ENCODE results near the gene MAPK8.

The MAPK8 gene

DNA sequence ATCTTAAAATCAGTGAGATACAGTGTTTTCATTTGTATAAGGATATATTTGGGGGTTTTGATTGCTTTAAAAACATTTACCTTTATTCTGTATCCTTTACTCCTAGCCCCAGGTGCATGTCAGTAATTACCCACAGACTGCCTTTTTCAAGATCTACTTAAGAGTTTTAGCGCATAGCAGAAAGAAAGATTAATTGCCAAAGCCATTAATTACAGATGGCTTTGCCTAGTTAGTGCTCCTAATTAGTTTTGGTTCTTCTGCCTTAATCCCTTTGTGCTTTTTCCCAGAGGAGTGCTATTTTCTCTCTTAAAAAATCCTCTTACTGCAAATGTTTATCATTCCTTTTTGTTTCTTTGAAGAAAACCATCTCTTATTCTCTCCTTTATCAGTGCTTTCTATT is 122.8 kb downstream of the MAPK8 start:
- Mint-ChIP-seq H3K9me3 (no peaks in the 10 kb centered on the region), H3K4me1 (no peaks in the 10 kb centered on the region), H3K27ac (no peak overlapping the region), H3K36me3 (peaks cover 57% of the 10 kb centered on the region), H3K4me3 (no peak overlapping the region)
- DNase-seq (ENCODE audit: low spot score in 2 of 2) (no peak), ATAC-seq (no peak)

DNA sequence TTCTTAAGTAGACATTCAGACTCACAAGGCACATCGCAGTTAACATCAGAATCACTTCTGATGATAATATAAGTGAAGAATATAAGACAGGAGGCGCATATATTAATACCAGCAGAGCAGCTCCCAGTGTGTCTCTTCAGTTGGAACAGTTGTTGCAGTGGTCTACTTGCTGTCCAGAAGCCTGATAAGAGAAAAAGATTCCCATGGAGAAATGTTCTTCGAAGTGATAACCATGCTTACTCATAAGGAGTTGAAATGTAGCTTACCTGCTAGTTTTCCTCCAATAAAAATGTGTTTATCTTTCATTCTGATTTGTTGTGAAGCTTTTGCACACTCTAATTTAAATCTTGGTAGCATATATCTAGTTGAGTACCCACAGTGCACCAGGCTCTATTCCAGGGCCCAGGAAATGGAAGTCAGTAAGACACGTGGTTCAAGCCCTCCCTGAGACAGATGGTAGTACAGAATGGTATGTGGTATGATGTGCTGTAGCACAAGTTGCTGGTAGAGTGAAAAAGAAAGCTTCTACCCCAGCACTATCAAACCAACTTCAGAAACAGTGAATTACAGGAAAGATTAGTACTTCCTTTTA is 124.0 kb downstream of the MAPK8 start:
- no peak for ATAC-seq
- peaks cover 51% of the 10 kb centered on the region for H3K36me3 Mint-ChIP-seq
- no peaks in the 10 kb centered on the region for H3K9me3 Mint-ChIP-seq
- H3K4me3 Mint-ChIP-seq, result no peak overlapping the region
- no peaks in the 10 kb centered on the region for H3K4me1 Mint-ChIP-seq
- H3K27ac Mint-ChIP-seq, result no peak overlapping the region
- no peak for DNase-seq (ENCODE audit: low spot score in 2 of 2)

DNA sequence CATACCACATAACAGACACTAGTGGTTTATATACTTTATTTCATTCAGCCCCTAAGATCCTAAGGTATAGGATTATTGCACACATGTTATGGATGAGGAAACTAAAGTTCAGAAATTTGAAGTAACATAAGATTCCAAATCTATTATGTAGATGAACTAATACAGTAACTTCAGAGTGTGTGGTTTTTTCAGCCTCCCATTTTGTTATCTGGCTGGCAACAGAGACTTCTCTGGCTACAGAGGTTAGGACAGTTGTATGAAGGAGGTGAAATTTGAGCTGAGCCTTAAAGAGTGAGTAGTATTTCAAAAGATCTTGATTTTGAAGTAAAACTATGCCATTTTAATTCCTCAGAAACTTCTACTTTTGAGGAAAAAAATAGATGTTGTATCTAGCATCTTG is 125.4 kb downstream of the MAPK8 start:
- Mint-ChIP-seq H3K9me3 (no peaks in the 10 kb centered on the region), H3K36me3 (peaks cover 39% of the 10 kb centered on the region), H3K27ac (no peak overlapping the region), H3K4me3 (no peak overlapping the region), H3K4me1 (no peaks in the 10 kb centered on the region)
- DNase-seq (ENCODE audit: low spot score in 2 of 2), result no peak
- ATAC-seq, result no peak

DNA sequence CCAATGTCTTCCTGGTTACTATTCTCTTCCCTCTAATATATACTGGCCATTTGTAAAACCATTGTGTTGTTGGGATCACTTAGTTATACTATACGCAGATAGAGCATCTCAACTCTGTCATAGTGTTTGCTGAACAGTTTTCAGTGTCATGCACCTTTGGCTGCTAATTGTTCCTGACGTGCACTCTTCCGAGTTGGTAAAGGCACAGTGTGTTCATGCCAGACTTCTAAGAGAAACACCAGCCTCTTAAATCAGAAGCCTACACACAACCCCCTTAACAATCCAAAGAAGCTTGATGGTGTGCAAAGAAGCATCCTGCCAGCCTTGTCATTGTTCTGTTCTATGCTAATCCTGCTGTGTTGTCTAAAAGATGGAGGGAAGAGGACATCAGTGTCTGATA is 131.1 kb downstream of the MAPK8 start:
- H3K9me3 Mint-ChIP-seq, result no peaks in the 10 kb centered on the region
- H3K27ac Mint-ChIP-seq, result no peak overlapping the region
- no peak for DNase-seq (ENCODE audit: low spot score in 2 of 2)
- no peaks in the 10 kb centered on the region for H3K4me1 Mint-ChIP-seq
- no peak overlapping the region for H3K4me3 Mint-ChIP-seq
- ATAC-seq, result no peak
- H3K36me3 Mint-ChIP-seq, result no peaks in the 10 kb centered on the region

DNA sequence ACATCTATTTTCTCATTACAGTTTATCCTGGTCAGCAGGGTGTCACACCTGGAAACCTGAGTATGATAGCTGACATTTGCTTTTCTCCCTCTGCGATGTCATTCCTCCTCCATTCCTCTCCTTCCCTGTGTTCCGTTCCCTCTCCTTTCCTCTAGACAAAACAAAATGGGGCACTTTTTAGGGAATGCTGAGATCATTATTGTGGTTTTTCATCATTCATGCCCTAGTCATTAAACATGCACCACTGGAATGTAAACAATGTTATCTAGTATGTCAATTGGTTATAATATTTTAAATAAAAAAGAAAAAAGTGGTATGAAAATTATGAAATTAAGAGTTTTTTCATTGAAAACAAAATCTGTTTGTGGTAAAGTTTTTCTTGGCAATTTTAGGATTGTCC is 132.6 kb downstream of the MAPK8 start:
- no peak overlapping the region for H3K4me3 Mint-ChIP-seq
- DNase-seq (ENCODE audit: low spot score in 2 of 2) (no peak), ATAC-seq (no peak)
- no peaks in the 10 kb centered on the region for H3K4me1 Mint-ChIP-seq
- no peak overlapping the region for H3K27ac Mint-ChIP-seq
- no peaks in the 10 kb centered on the region for H3K36me3 Mint-ChIP-seq
- no peaks in the 10 kb centered on the region for H3K9me3 Mint-ChIP-seq

- Mint-ChIP-seq H3K4me1 (no peaks in the 10 kb centered on the region), H3K36me3 (no peaks in the 10 kb centered on the region), H3K27ac (no peak overlapping the region), H3K4me3 (no peak overlapping the region), H3K9me3 (no peaks in the 10 kb centered on the region)
- no peak for DNase-seq (ENCODE audit: low spot score in 2 of 2)
- no peak for ATAC-seq
Measured at GRCh38 chr10:48439581-48440041, 133.1 kb downstream of the MAPK8 start.

- Mint-ChIP-seq H3K27ac (no peak overlapping the region), H3K36me3 (no peaks in the 10 kb centered on the region), H3K4me1 (no peaks in the 10 kb centered on the region), H3K9me3 (no peaks in the 10 kb centered on the region), H3K4me3 (no peak overlapping the region)
- no peak for ATAC-seq
- DNase-seq (ENCODE audit: low spot score in 2 of 2), result no peak
Measured at GRCh38 chr10:48440771-48441170, 134.3 kb downstream of the MAPK8 start.

- no peaks in the 10 kb centered on the region for H3K36me3 Mint-ChIP-seq
- no peak overlapping the region for H3K4me3 Mint-ChIP-seq
- H3K9me3 Mint-ChIP-seq, result no peaks in the 10 kb centered on the region
- peak overlapping the region; percentile 40 for H3K27ac Mint-ChIP-seq
- ATAC-seq (peak; percentile 20), DNase-seq (ENCODE audit: low spot score in 2 of 2) (no peak)
- H3K4me1 Mint-ChIP-seq, result peaks cover 5% of the 10 kb centered on the region
Measured at GRCh38 chr10:48442090-48442808, 135.8 kb downstream of the MAPK8 start.

GRCh38 chr10:48442809-48443177 is 136.3 kb downstream of the MAPK8 start:
- Mint-ChIP-seq H3K4me3 (no peak overlapping the region), H3K27ac (peak overlapping the region; percentile 40), H3K4me1 (peaks cover 10% of the 10 kb centered on the region), H3K36me3 (no peaks in the 10 kb centered on the region), H3K9me3 (no peaks in the 10 kb centered on the region)
- DNase-seq (ENCODE audit: low spot score in 2 of 2) (no peak), ATAC-seq (no peak)

GRCh38 chr10:48444266-48444665 is 137.8 kb downstream of the MAPK8 start:
- no peaks in the 10 kb centered on the region for H3K9me3 Mint-ChIP-seq
- DNase-seq (ENCODE audit: low spot score in 2 of 2), result no peak
- peaks cover 11% of the 10 kb centered on the region for H3K4me1 Mint-ChIP-seq
- ATAC-seq, result no peak
- H3K27ac Mint-ChIP-seq, result no peak overlapping the region
- H3K36me3 Mint-ChIP-seq, result no peaks in the 10 kb centered on the region
- H3K4me3 Mint-ChIP-seq, result no peak overlapping the region

- DNase-seq (ENCODE audit: low spot score in 2 of 2) (peak in 1 of 2 donors; percentile 45), ATAC-seq (no peak)
- H3K9me3 Mint-ChIP-seq, result no peaks in the 10 kb centered on the region
- H3K4me3 Mint-ChIP-seq, result no peak overlapping the region
- no peak overlapping the region for H3K27ac Mint-ChIP-seq
- H3K36me3 Mint-ChIP-seq, result no peaks in the 10 kb centered on the region
- H3K4me1 Mint-ChIP-seq, result peaks cover 11% of the 10 kb centered on the region
Measured at GRCh38 chr10:48444861-48445841, 138.7 kb downstream of the MAPK8 start.

DNA sequence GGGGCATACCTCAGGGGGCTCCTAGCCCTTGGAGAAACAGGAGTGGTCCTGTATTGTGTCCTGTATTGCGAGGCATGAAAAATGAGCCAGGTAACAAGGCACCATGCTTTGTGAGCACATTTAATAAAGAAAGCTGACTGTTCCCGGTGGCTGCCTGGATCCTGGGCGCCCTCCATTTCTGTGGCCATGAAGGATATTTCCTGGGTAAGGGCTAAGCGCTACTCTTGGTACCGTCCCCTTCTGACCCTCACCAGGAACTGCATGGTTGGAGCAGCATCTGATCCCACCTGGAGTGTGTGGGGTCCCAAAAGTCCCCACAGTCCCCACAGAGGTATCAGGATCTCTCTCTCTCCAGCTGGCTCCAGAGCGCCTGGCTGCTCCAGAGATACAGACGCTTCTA is 139.5 kb downstream of the MAPK8 start:
- H3K36me3 Mint-ChIP-seq, result no peaks in the 10 kb centered on the region
- no peaks in the 10 kb centered on the region for H3K9me3 Mint-ChIP-seq
- ATAC-seq (no peak), DNase-seq (ENCODE audit: low spot score in 2 of 2) (no peak)
- peaks cover 11% of the 10 kb centered on the region for H3K4me1 Mint-ChIP-seq
- no peak overlapping the region for H3K4me3 Mint-ChIP-seq
- no peak overlapping the region for H3K27ac Mint-ChIP-seq

DNA sequence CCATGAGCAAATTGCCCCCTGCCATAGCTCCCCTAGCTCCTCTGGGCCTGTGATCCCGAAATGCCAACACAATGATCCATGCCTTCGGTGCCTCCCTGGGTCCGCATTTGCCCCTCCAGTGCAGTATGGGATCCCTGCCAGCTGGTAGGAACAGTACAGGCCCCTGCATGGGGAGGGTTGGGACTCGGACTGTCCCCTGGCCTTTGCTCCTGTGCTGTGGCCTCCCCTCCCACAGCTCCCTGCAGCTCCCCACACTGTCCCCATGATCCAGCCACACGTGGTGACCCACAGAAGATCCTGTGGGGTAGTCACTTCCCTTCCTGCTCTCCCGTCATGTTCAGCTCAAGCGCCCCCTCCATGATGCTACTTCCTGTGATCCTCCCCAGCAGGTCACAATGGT is 140.3 kb downstream of the MAPK8 start:
- Mint-ChIP-seq H3K4me1 (peaks cover 11% of the 10 kb centered on the region), H3K9me3 (no peaks in the 10 kb centered on the region), H3K27ac (no peak overlapping the region), H3K36me3 (no peaks in the 10 kb centered on the region), H3K4me3 (no peak overlapping the region)
- DNase-seq (ENCODE audit: low spot score in 2 of 2) (peak in 1 of 2 donors; percentile 41), ATAC-seq (no peak)

- Mint-ChIP-seq H3K27ac (no peak overlapping the region), H3K4me1 (peaks cover 11% of the 10 kb centered on the region), H3K4me3 (no peak overlapping the region), H3K36me3 (no peaks in the 10 kb centered on the region), H3K9me3 (no peaks in the 10 kb centered on the region)
- ATAC-seq (no peak), DNase-seq (ENCODE audit: low spot score in 2 of 2) (no peak)
Measured at GRCh38 chr10:48447356-48448215, 141.1 kb downstream of the MAPK8 start.

GRCh38 chr10:48448796-48449195 is 142.3 kb downstream of the MAPK8 start:
- no peaks in the 10 kb centered on the region for H3K9me3 Mint-ChIP-seq
- H3K4me3 Mint-ChIP-seq, result no peak overlapping the region
- DNase-seq (ENCODE audit: low spot score in 2 of 2), result peak in 1 of 2 donors; percentile 33
- no peak overlapping the region for H3K27ac Mint-ChIP-seq
- H3K36me3 Mint-ChIP-seq, result no peaks in the 10 kb centered on the region
- peaks cover 11% of the 10 kb centered on the region for H3K4me1 Mint-ChIP-seq
- ATAC-seq, result no peak

Measured in stimulated activated effector memory CD8-positive, alpha-beta T cell treated with anti-CD3 and anti-CD28 coated beads, Interleukin-12 subunit alpha, Interleukin-12 subunit beta, amount 100 ng/mL, for 72 hours (primary cell).